Measurements from ENCODE around the gene CEP170B.
"Not testable (repeated sequence)": the region's sequence is repeated elsewhere in the genome, so short reads cannot be mapped to it uniquely, and the experiment has no call there.

CEP170B gene

GRCh38 chr14:104865081-104865630 lies at the start of gene CEP170B:
TSS of gene CEP170B (plus strand) at chr14:104865268. CDS start at chr14:104868451, 3,183 bp downstream.
- DNase-seq = peak; percentile 62

GRCh38 chr14:104816616-104816884 lies 48.5 kb upstream of the CEP170B start:
- no peak for DNase-seq

- no peak for DNase-seq
These were observed 46.9 kb upstream of the CEP170B start for GRCh38 chr14:104817930-104818713.

- DNase-seq = no peak
These were observed 46.3 kb upstream of the CEP170B start for GRCh38 chr14:104818714-104819161.

GRCh38 chr14:104819361-104819781 lies 45.7 kb upstream of the CEP170B start:
- DNase-seq = no peak

GRCh38 chr14:104820669-104821228 lies 44.3 kb upstream of the CEP170B start:
- DNase-seq = no peak

- no peak for DNase-seq
These were observed 43.7 kb upstream of the CEP170B start for GRCh38 chr14:104821229-104821945.

GRCh38 chr14:104821971-104822608 lies 43.0 kb upstream of the CEP170B start:
- DNase-seq = no peak

GRCh38 chr14:104822821-104823615 lies 42.0 kb upstream of the CEP170B start:
- DNase-seq = no peak

- no peak for DNase-seq
These were observed 40.6 kb upstream of the CEP170B start for GRCh38 chr14:104824353-104824997.

GRCh38 chr14:104826189-104826860 lies 38.7 kb upstream of the CEP170B start:
- peak; percentile 92 for DNase-seq

- DNase-seq = no peak
These were observed 38.2 kb upstream of the CEP170B start for GRCh38 chr14:104826861-104827176.

GRCh38 chr14:104827177-104828055 lies 37.7 kb upstream of the CEP170B start:
- DNase-seq = peak; percentile 68

GRCh38 chr14:104830781-104831180 lies 34.3 kb upstream of the CEP170B start:
- no peak for DNase-seq

- not testable (repeated sequence) for DNase-seq
These were observed 28.7 kb upstream of the CEP170B start for GRCh38 chr14:104836171-104836935.

GRCh38 chr14:104841730-104842129 lies 23.3 kb upstream of the CEP170B start:
- DNase-seq = no peak

- no peak for DNase-seq
These were observed 22.1 kb upstream of the CEP170B start for GRCh38 chr14:104843006-104843405.

GRCh38 chr14:104843442-104844305 lies 21.4 kb upstream of the CEP170B start:
- no peak for DNase-seq
